ENCODE data around the gene PLEKHJ1.

Gene PLEKHJ1

GRCh38 chr19:2253106-2254063 lies 17.3 kb upstream of the PLEKHJ1 start:
- TF ChIP-seq CTCF (IDR thresholded peaks at IDR 0.05) = no peak

GRCh38 chr19:2252797-2253105 lies 16.6 kb upstream of the PLEKHJ1 start:
- TF ChIP-seq CTCF (IDR thresholded peaks at IDR 0.05) = no peak

- TF ChIP-seq CTCF (IDR thresholded peaks at IDR 0.05) = no peak
Measured at GRCh38 chr19:2252055-2252796, 16.1 kb upstream of the PLEKHJ1 start.

GRCh38 chr19:2251106-2252054 lies 15.3 kb upstream of the PLEKHJ1 start:
- TF ChIP-seq CTCF (IDR thresholded peaks at IDR 0.05) = no peak

- no peak for TF ChIP-seq CTCF (IDR thresholded peaks at IDR 0.05)
Measured at GRCh38 chr19:2250766-2251105, 14.6 kb upstream of the PLEKHJ1 start.

- TF ChIP-seq CTCF (IDR thresholded peaks at IDR 0.05) = no peak
Measured at GRCh38 chr19:2249880-2250765, 14.0 kb upstream of the PLEKHJ1 start.
